Caco-2 (cell line): ENCODE data around the gene LNX2. TPM values are rescaled to one million over a fixed set of nuclear protein-coding genes. Genes with fewer than 3 reads are reported as not detected.

Source experiments
- Bru-seq: library from RNA; stranded (reverse); fragments of 400-500 nt; gene quantifications from one replicate; lab custom pipeline; 2021; lab: Mats Ljungman, UMichigan
- BruChase-seq, 2 experiments: library from RNA; stranded (reverse); fragments of 400-500 nt; gene quantifications; one replicate each; lab custom pipeline; 2021; lab: Mats Ljungman, UMichigan
- BruUV-seq: library from RNA; stranded (reverse); fragments of 400-500 nt; replicated peaks from 2 replicates; lab custom pipeline; 2021; lab: Mats Ljungman, UMichigan
- CTCF ChIA-PET: fragments of 300-600 bp; sonication (Branson Sonifier 250); formaldehyde crosslinking; loops from one replicate; lab custom pipeline; 2022; ENCODE audit warnings: antibody characterized with exemption; lab: Charles Lee
- POLR2A ChIA-PET: fragments of 300-600 bp; sonication (Branson Sonifier 250); formaldehyde crosslinking; loops from one replicate; lab custom pipeline; 2022; ENCODE audit warnings: antibody characterized with exemption; lab: Charles Lee
- DNase-seq, 2 experiments: peaks; one replicate each; pipeline versions ENCODE4 v3.0.0 to v3.0.0-alpha.2; 2020 to 2022
- H3K27me3 ChIP-seq: replicated peaks from 2 replicates; pipeline ENCODE4 v1.6.0; 2011; ENCODE audit warnings: low read length; ENCODE audit not compliant: control insufficient read depth, insufficient read depth
- H3K36me3 ChIP-seq: 2 replicates; pipeline ENCODE4 v1.5.1; 2011; ENCODE audit warnings: low read length; ENCODE audit not compliant: control insufficient read depth, insufficient read depth
- H3K4me1 ChIP-seq: fragments of 250-450 bp; sonication (Bioruptor Pico); 2 replicates; pipeline ENCODE4 v1.5.1; 2020; ENCODE audit warnings: mild to moderate bottlenecking
- H3K4me3 ChIP-seq: 2 replicates; pipeline ENCODE4 v1.5.1; 2011; ENCODE audit warnings: low read depth, mild to moderate bottlenecking, control low read depth, low read length
- H3K9me3 ChIP-seq: fragments of 250-450 bp; sonication (Bioruptor Pico); 2 replicates; pipeline ENCODE4 v1.5.1; 2020; ENCODE audit warnings: mild to moderate bottlenecking, moderate library complexity
- H3K27ac Mint-ChIP-seq: one replicate; pipeline ENCODE4 v1.8.0; 2022; ENCODE audit warnings: mixed read lengths; ENCODE audit not compliant: unreplicated experiment
- H3K27me3 Mint-ChIP-seq: one replicate; pipeline ENCODE4 v1.8.0; 2022; ENCODE audit warnings: mixed read lengths; ENCODE audit not compliant: insufficient read depth, unreplicated experiment
- H3K36me3 Mint-ChIP-seq: one replicate; pipeline ENCODE4 v1.8.0; 2022; ENCODE audit warnings: mild to moderate bottlenecking, mixed read lengths; ENCODE audit not compliant: insufficient read depth, unreplicated experiment
- H3K4me1 Mint-ChIP-seq: one replicate; pipeline ENCODE4 v1.8.0; 2022; ENCODE audit warnings: low read depth, mixed read lengths; ENCODE audit not compliant: unreplicated experiment
- H3K4me3 Mint-ChIP-seq: one replicate; pipeline ENCODE4 v1.8.0; 2022; ENCODE audit warnings: mild to moderate bottlenecking, moderate library complexity, mixed read lengths; ENCODE audit not compliant: unreplicated experiment
- H3K9me3 Mint-ChIP-seq: one replicate; pipeline ENCODE4 v1.8.0; 2022; ENCODE audit warnings: mixed read lengths; ENCODE audit not compliant: unreplicated experiment
- intact Hi-C: fragments of 100-400 bp; cut with micrococcal nuclease; formaldehyde crosslinking; loops from one replicate; pipeline ENCODE4 v1.10.0; 2022; ENCODE audit not compliant: unreplicated experiment
- long read RNA-seq: library from polyadenylated mRNA; stranded (forward); transcript quantifications from one replicate; pipeline ENCODE4 v2.0.0, GENCODE V29; 2022
- total RNA-seq: library from RNA; stranded (reverse); gene quantifications from 2 replicates; pipeline ENCODE4 v1.2.3, GENCODE V29; 2022
- TF ChIP-seq, protein P1 (sequence below), 2 experiments: fragments of 200-600 bp in 1 of 2; IDR thresholded peaks; 1 replicate in 1 of 2; 2 replicates in 1 of 2; pipeline versions ENCODE4 v1.5.1 to v1.8.0; 2011 to 2022; ENCODE audit warnings: antibody characterized with exemption in 1 of 2, control low read depth in 1 of 2, inconsistent platforms in 1 of 2, low read depth in 1 of 2, low read length in 1 of 2, mild to moderate bottlenecking in 1 of 2, moderate library complexity in 1 of 2; ENCODE audit not compliant: insufficient read depth in 1 of 2, severe bottlenecking in 1 of 2, unreplicated experiment in 1 of 2

The LNX2 gene
- 23.8 and 24.4 TPM in 2 replicates for total RNA-seq
- Bru-seq, nascent RNA = percentile 92 among the genes with signal in this experiment
- BruChase-seq, experiment 1, labeled RNA remaining after a 2-hour chase = percentile 91 among the genes with signal in this experiment
- percentile 80 among the genes with signal in this experiment for BruChase-seq, experiment 2, labeled RNA remaining after a 6-hour chase
- long read RNA-seq, full-length matches to known transcripts = 31 of 43 reads
- long read RNA-seq, partial matches to known transcripts = 8 of 43 reads
- long read RNA-seq, other reads (novel, unspliced or antisense) = 4 of 43 reads

DNA sequence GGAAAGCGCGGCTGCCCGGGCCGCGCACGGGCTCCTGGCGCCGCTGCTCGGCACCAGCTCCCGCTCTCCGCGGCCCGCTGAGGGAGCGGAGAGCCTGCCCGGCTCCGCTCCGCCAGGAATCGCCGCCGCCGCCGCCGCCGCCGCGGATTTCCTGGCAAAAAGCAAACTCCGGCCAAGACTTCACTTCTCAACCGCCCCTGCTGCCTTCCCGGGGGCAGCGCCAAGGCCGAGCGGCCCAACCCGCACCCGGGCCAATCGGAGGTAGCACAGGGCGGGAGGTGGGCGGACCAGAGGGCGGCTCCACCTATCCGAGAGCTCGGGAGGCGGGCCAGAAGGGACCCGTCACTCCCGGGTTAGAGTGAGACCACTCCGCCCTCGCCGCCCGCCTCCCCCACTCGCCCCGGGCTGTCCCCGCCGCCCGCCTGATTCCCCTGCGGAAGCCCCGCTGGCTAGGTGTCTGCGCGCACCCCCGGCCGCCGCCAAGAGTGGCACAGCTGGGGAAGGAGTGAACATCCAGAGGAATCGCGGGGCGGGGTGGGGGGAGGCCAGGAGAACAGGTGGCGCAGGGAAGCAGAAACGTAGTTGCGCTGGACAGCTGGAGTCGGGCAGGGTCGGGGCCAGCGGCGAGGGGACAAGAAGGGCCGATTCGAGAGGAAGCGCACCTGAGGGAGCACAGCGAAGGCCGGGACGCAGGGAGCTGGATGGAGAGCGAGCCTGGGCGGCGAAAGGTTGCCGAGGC, at the start of gene LNX2:
TSS of gene LNX2 (minus strand) at position 153 of the 739 bp plus-strand sequence. CDS start 38,826 bp downstream, outside the sequence.
- H3K4me1 Mint-ChIP-seq = peaks cover 39% of the 10 kb centered on the region

DNA sequence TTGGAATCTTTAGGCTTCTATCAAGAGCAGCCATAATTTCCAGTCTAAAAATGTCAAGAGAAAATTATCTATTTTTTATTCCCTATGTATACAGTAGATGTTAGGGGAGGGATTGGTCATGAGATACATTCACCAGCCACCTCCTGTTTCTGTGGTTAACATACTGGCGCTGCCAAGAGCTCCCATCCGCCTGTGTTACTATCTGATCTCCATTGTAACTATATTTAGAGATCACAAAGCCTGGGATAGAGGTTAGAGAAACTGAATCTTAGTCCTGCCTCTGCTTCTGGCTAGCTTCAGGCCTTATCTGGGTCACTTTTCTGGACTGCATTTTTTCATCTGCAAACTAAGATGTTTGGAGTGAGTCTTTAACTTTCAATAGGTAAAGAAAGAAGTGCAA, 47.6 kb upstream of the LNX2 start:
- TF ChIP-seq, protein P1, sequence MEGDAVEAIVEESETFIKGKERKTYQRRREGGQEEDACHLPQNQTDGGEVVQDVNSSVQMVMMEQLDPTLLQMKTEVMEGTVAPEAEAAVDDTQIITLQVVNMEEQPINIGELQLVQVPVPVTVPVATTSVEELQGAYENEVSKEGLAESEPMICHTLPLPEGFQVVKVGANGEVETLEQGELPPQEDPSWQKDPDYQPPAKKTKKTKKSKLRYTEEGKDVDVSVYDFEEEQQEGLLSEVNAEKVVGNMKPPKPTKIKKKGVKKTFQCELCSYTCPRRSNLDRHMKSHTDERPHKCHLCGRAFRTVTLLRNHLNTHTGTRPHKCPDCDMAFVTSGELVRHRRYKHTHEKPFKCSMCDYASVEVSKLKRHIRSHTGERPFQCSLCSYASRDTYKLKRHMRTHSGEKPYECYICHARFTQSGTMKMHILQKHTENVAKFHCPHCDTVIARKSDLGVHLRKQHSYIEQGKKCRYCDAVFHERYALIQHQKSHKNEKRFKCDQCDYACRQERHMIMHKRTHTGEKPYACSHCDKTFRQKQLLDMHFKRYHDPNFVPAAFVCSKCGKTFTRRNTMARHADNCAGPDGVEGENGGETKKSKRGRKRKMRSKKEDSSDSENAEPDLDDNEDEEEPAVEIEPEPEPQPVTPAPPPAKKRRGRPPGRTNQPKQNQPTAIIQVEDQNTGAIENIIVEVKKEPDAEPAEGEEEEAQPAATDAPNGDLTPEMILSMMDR (IDR thresholded peaks at IDR 0.05; ENCODE audit: insufficient read depth in 1 of 2, low read depth in 1 of 2, low read length in 1 of 2, severe bottlenecking in 1 of 2, unreplicated experiment in 1 of 2) = no peak
- intact Hi-C loops = no loop called here

More for the DNA sequence above, at the start of gene LNX2:
- peak within 1 kb of the TSS; percentile 99 for H3K4me3 Mint-ChIP-seq
- POLR2A ChIA-PET = interaction anchor here (0.5 to 3.2 kb wide), 17 partner anchors 13 to 1851 kb away, joined by 3 to 13 read pairs (median 3); partner anchors contain the start of gene GTF3A
- Histone ChIP-seq H3K27me3 (no peaks in the 10 kb centered on the region), H3K36me3 (no peaks in the 10 kb centered on the region), H3K4me1 (peaks cover 47% of the 10 kb centered on the region), H3K4me3 (peak within 1 kb of the TSS; percentile 76), H3K9me3 (peaks cover under 1% of the 10 kb centered on the region; the same call in 1 of the 2 replicates)
- H3K27me3 Mint-ChIP-seq = no peaks in the 10 kb centered on the region
- H3K27ac Mint-ChIP-seq = peak within 1 kb of the TSS; percentile 96
- BruUV-seq = no TSS peak
- H3K9me3 Mint-ChIP-seq = no peaks in the 10 kb centered on the region
- CTCF ChIA-PET = interaction anchor here (0.6 to 1.9 kb wide), 6 partner anchors 22 to 363 kb away, joined by 3 to 8 read pairs (median 5); no protein-coding TSS in a partner anchor
- peak; percentile 98 to 99 for DNase-seq
- TF ChIP-seq, protein P1 (IDR thresholded peaks at IDR 0.05; ENCODE audit: insufficient read depth in 1 of 2, low read depth in 1 of 2, low read length in 1 of 2, severe bottlenecking in 1 of 2, unreplicated experiment in 1 of 2) = no peak
- peaks cover 53% of the 10 kb centered on the region for H3K36me3 Mint-ChIP-seq
- intact Hi-C loops = loop anchor here (2.0 to 10.0 kb wide), 5 partner anchors 70 to 656 kb away; partner anchors contain the start of genes CDX2 and MTIF3

DNA sequence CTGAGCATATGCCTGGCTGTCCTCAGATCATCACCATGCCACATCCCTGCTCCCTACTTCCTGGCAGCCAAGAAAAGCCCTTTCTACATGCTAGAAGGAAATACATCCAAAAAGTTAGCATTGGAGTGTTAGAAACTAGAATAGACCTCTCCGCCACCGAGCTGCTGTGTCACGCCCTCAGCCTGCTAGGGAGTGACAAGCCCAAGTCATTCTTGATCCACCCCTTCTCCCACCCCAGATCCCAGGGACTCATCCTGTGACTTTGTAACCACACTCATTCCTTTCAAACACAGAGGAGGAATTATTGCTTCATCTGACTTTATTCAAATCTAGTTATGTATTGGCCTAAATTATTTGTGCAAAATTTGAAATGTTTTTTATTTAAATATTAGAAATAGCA, 46.6 kb upstream of the LNX2 start:
- Histone ChIP-seq H3K9me3 (no peaks in the 10 kb centered on the region), H3K4me1 (0 out of 2 replicates have a peak, but pooled peaks cover 3% of the 10 kb centered on the region), H3K27me3 (no peaks in the 10 kb centered on the region), H3K36me3 (no peaks in the 10 kb centered on the region), H3K4me3 (no peak overlapping the region)
- DNase-seq = no peak
- H3K27me3 Mint-ChIP-seq = no peaks in the 10 kb centered on the region
- CTCF ChIA-PET = no interaction called here
- BruUV-seq = no TSS peak
- H3K4me1 Mint-ChIP-seq = no peaks in the 10 kb centered on the region
- TF ChIP-seq, protein P1 (IDR thresholded peaks at IDR 0.05; ENCODE audit: insufficient read depth in 1 of 2, low read depth in 1 of 2, low read length in 1 of 2, severe bottlenecking in 1 of 2, unreplicated experiment in 1 of 2) = no peak
- intact Hi-C loops = no loop called here
- H3K27ac Mint-ChIP-seq = no peak overlapping the region
- POLR2A ChIA-PET = no interaction called here
- H3K4me3 Mint-ChIP-seq = no peak overlapping the region
- H3K9me3 Mint-ChIP-seq = no peaks in the 10 kb centered on the region
- no peaks in the 10 kb centered on the region for H3K36me3 Mint-ChIP-seq

More for the DNA sequence above, 47.6 kb upstream of the LNX2 start:
- H3K4me1 ChIP-seq = no peaks in the 10 kb centered on the region
- H3K4me3 Mint-ChIP-seq = no peak overlapping the region
- no peak for DNase-seq
- POLR2A ChIA-PET = no interaction called here
- no TSS peak for BruUV-seq
- H3K36me3 Mint-ChIP-seq = no peaks in the 10 kb centered on the region
- no peaks in the 10 kb centered on the region for H3K27me3 Mint-ChIP-seq
- no peaks in the 10 kb centered on the region for H3K9me3 ChIP-seq
- H3K27ac Mint-ChIP-seq = no peak overlapping the region
- no peaks in the 10 kb centered on the region for H3K9me3 Mint-ChIP-seq
- no peaks in the 10 kb centered on the region for H3K4me1 Mint-ChIP-seq
- CTCF ChIA-PET = interaction anchor here (0.6 kb wide), 1 partner anchor 313 kb away, joined by 3 read pairs; no protein-coding TSS in a partner anchor
- no peaks in the 10 kb centered on the region for H3K36me3 ChIP-seq
- H3K27me3 ChIP-seq = no peaks in the 10 kb centered on the region
- no peak overlapping the region for H3K4me3 ChIP-seq
